AG04450 (cell line): ENCODE data around the gene SDK1. TPM values are rescaled to one million over a fixed set of nuclear protein-coding genes. Genes with fewer than 3 reads are reported as not detected.

Experiments
- CTCF ChIA-PET: fragments of 300-600, 350-600 bp; formaldehyde crosslinking; extraction: SDS; loops from one replicate; lab custom pipeline; 2022; ENCODE audit warnings: antibody characterized with exemption, inconsistent platforms; lab: Charles Lee
- POLR2A ChIA-PET: fragments of 350-600 bp; formaldehyde crosslinking; extraction: SDS; loops from one replicate; lab custom pipeline; 2021; ENCODE audit warnings: antibody characterized with exemption, inconsistent platforms; lab: Yijun Ruan, JAX
- DNase-seq: peaks from one replicate; pipeline ENCODE4 v3.0.0-alpha.2; 2011; ENCODE audit warnings: low read depth, low spot score
- H3K27ac ChIP-seq: one replicate; pipeline ENCODE4 v1.5.1; 2012; ENCODE audit warnings: low read depth, low read length, control low read depth
- H3K27me3 ChIP-seq: one replicate; pipeline ENCODE4 v1.6.0; 2012; ENCODE audit warnings: low read length; ENCODE audit not compliant: control insufficient read depth, insufficient read depth
- H3K4me3 ChIP-seq: 2 replicates; pipeline ENCODE4 v1.5.1; 2011; ENCODE audit warnings: mild to moderate bottlenecking, low read depth, low read length, control low read depth
- H3K9me3 ChIP-seq: 2 replicates; pipeline ENCODE4 v1.5.1; 2012; ENCODE audit warnings: low read length; ENCODE audit not compliant: control insufficient read depth, insufficient read depth
- polyA plus RNA-seq: library from polyadenylated mRNA; depleted of rRNA; stranded (reverse); fragments of >200 nt; gene quantifications from 2 replicates; pipeline ENCODE4 v1.2.3, GENCODE V29; 2011
- TF ChIP-seq, protein P1 (sequence below): IDR thresholded peaks from 2 replicates; pipeline ENCODE4 v1.5.1; 2011; ENCODE audit warnings: low read depth, low read length, control low read depth, inconsistent platforms

Gene SDK1
- polyA plus RNA-seq, 1 experiment: 2.2 TPM

DNA sequence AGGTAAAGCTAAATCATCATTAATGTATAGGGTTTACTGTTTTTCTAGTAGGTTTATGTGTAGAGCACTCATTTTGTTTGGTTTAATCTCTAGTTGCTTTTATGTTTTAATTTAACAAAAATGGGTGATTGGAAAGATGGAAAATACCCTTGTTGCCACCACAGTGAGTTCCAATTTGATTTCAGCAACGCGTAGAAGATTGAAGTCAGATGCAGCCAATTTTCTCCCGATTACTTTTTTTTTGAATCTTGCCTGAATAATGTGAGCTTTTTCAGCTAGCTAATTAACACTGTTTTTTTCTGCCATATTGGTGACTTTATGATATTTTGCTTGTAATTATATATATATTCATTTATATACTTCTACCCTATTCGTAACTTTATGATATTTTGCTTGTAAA lies 293.8 kb downstream of the SDK1 start:
- Histone ChIP-seq H3K27ac (no peak overlapping the region), H3K9me3 (no peaks in the 10 kb centered on the region), H3K4me3 (no peak overlapping the region), H3K27me3 (no peaks in the 10 kb centered on the region)
- no peak for DNase-seq
- CTCF ChIA-PET: no interaction called here
- POLR2A ChIA-PET: no interaction called here
- TF ChIP-seq, protein P1, sequence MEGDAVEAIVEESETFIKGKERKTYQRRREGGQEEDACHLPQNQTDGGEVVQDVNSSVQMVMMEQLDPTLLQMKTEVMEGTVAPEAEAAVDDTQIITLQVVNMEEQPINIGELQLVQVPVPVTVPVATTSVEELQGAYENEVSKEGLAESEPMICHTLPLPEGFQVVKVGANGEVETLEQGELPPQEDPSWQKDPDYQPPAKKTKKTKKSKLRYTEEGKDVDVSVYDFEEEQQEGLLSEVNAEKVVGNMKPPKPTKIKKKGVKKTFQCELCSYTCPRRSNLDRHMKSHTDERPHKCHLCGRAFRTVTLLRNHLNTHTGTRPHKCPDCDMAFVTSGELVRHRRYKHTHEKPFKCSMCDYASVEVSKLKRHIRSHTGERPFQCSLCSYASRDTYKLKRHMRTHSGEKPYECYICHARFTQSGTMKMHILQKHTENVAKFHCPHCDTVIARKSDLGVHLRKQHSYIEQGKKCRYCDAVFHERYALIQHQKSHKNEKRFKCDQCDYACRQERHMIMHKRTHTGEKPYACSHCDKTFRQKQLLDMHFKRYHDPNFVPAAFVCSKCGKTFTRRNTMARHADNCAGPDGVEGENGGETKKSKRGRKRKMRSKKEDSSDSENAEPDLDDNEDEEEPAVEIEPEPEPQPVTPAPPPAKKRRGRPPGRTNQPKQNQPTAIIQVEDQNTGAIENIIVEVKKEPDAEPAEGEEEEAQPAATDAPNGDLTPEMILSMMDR: no peak

DNA sequence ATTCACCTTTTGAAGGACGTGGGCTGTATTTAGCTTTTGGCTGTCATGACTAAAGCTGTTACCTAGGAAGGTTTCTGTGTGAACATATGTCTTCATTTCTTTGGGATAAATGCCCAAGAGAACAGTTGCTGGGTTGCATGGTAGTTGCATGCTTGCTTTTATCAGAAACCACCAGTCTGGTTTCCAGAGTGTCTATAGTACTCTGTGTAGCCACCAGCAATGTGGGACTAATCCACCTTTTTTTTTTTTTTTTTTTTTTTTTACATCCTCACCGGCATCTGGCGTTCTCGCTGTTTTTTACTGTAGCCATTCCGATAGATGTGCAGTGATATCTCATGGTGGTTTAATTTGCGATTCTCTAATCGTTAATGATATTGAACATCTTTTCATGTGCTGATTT lies 297.8 kb downstream of the SDK1 start:
- ChIA-PET CTCF (no interaction called here), POLR2A (no interaction called here)
- Histone ChIP-seq H3K27me3 (no peaks in the 10 kb centered on the region), H3K27ac (no peak overlapping the region), H3K4me3 (no peak overlapping the region), H3K9me3 (no peaks in the 10 kb centered on the region; the same call in 1 of the 2 replicates)
- TF ChIP-seq, protein P1: no peak
- DNase-seq: no peak

DNA sequence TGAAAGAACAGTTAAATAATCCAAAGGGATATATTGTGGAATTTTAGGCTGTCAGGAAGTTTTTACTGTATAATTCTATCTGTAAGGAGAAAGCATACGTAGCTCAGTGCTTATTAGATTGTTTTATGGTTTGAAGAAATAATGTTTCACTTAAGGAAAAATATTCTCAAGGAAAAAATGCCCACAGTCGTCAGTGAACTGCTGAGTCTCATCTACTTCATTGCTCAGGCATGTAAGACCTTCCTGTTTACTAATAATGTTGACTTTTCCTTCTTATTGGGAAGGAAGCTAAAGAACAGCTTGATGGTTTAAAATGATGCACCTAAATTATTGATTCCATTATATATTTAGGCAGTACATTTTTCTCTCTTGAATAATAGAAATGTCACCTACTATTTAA lies 304.2 kb downstream of the SDK1 start:
- ChIA-PET CTCF (no interaction called here), POLR2A (no interaction called here)
- no peak for DNase-seq
- no peak overlapping the region for H3K4me3 ChIP-seq
- TF ChIP-seq, protein P1: no peak
- H3K27me3 ChIP-seq: no peaks in the 10 kb centered on the region
- no peaks in the 10 kb centered on the region; the same call in 1 of the 2 replicates for H3K9me3 ChIP-seq
- no peak overlapping the region for H3K27ac ChIP-seq

DNA sequence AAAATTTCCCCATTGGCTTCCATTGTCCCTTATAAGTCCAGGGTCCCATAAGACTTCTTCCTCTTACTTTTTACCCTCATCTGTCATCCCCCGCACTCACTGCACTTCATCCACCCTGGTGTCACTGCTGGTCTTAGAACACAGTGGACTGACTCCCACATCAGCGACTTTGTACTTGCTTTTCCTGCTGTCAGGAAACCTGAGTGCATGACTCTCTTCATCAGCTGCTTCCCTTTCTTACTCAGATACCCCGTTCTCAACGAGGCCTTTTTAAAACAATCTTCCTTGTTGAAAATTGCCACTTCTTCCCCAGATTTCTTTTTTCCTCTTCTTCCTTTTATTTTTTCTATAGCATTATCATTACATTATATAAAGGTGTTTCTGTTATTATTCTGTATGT lies 305.4 kb downstream of the SDK1 start:
- no peak overlapping the region for H3K4me3 ChIP-seq
- H3K27ac ChIP-seq: no peak overlapping the region
- ChIA-PET POLR2A (no interaction called here), CTCF (no interaction called here)
- DNase-seq: no peak
- H3K9me3 ChIP-seq: no peaks in the 10 kb centered on the region
- TF ChIP-seq, protein P1: no peak
- no peaks in the 10 kb centered on the region for H3K27me3 ChIP-seq

DNA sequence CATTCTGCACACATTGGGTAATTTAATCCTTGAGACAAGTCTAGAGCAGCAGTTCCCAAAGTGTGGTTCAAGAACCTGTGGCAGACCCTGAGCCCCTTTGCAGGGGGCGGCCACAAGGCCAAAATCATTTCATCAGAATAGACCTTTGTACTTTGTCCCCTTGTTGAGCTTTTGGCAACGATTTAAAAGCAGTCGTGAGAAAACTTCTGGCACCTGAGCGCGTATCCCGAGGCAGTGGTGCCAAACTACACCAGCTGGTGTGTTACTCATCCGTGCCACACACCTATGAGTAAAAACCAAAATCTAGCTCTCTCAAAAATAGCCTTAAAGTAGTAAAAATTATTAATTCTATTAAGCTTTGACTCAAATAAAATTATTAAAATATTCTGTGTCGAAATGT lies 306.8 kb downstream of the SDK1 start:
- H3K4me3 ChIP-seq: no peak overlapping the region
- H3K27ac ChIP-seq: no peak overlapping the region
- DNase-seq: no peak
- ChIA-PET CTCF (no interaction called here), POLR2A (no interaction called here)
- TF ChIP-seq, protein P1: no peak
- no peaks in the 10 kb centered on the region for H3K27me3 ChIP-seq
- H3K9me3 ChIP-seq: no peaks in the 10 kb centered on the region
